Transverse colon (tissue), 4 donors: ENCODE data around the gene RABGGTB.
"Not testable (repeated sequence)": the region's sequence is repeated elsewhere in the genome, so short reads cannot be mapped to it uniquely, and the experiment has no call there.

ENCODE experiments used
- EP300 ChIP-seq: sonication (generic); formaldehyde crosslinking; IDR thresholded peaks from one replicate; pipeline ENCODE4 v1.6.1; 2017; ENCODE audit warnings: antibody characterized with exemption, low read depth
- POLR2AphosphoS5 ChIP-seq, 3 donors: sonication (generic); formaldehyde crosslinking; IDR thresholded peaks; one replicate each; pipeline ENCODE4 v1.6.1; 2016; ENCODE audit warnings: antibody characterized with exemption in 3 of 3
- TF ChIP-seq, protein P1 (sequence below), 5 experiments: fragments of 200-600 bp in 3 of 5; fragments of 450-650 bp in 2 of 5; sonication (generic) in 3 of 5; IDR thresholded peaks; 1 replicate in 2 of 5; 2 replicates in 3 of 5; pipeline ENCODE4 v1.5.1; 2016 to 2017; ENCODE audit warnings: antibody characterized with exemption in 5 of 5, inconsistent platforms in 3 of 5, mild to moderate bottlenecking in 2 of 5, moderate library complexity in 1 of 5

DNA sequence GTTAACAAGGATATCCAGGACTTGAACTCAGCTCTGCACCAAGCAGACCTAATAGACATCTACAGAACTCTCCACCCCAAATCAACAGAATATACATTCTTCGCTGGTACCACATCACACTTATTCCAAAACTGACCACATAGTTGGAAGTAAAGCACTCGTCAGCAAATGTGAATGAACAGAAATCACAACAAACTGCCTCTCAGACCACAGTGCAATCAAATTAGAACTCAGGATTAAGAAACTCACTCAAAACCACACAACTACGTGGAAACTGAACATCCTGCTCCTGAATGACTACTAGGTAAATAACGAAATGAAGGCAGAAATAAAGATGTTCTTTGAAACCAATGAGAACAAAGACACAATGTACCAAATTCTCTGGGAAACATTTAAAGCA lies 5.9 kb upstream of the RABGGTB start:
- TF ChIP-seq, protein P1, sequence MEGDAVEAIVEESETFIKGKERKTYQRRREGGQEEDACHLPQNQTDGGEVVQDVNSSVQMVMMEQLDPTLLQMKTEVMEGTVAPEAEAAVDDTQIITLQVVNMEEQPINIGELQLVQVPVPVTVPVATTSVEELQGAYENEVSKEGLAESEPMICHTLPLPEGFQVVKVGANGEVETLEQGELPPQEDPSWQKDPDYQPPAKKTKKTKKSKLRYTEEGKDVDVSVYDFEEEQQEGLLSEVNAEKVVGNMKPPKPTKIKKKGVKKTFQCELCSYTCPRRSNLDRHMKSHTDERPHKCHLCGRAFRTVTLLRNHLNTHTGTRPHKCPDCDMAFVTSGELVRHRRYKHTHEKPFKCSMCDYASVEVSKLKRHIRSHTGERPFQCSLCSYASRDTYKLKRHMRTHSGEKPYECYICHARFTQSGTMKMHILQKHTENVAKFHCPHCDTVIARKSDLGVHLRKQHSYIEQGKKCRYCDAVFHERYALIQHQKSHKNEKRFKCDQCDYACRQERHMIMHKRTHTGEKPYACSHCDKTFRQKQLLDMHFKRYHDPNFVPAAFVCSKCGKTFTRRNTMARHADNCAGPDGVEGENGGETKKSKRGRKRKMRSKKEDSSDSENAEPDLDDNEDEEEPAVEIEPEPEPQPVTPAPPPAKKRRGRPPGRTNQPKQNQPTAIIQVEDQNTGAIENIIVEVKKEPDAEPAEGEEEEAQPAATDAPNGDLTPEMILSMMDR (IDR thresholded peaks at IDR 0.05) = not testable (repeated sequence)
- not testable (repeated sequence) for TF ChIP-seq POLR2AphosphoS5 (IDR thresholded peaks at IDR 0.05); EP300
